Endothelial cell (in vitro differentiated cells): ENCODE results near the gene MED10. TPM values are rescaled to one million over a fixed set of nuclear protein-coding genes. Genes with fewer than 3 reads are reported as not detected.

ENCODE experiments used
- DNase-seq: peaks from one replicate; pipeline ENCODE4 v3.0.0; 2021; ENCODE audit warnings: low spot score
- H3K27ac Mint-ChIP-seq: one replicate; pipeline ENCODE4 v1.8.0; 2021; ENCODE audit warnings: mixed read lengths, inconsistent platforms; ENCODE audit not compliant: unreplicated experiment
- H3K27me3 Mint-ChIP-seq: one replicate; pipeline ENCODE4 v1.8.0; 2021; ENCODE audit warnings: mild to moderate bottlenecking, moderate library complexity, mixed read lengths, inconsistent platforms; ENCODE audit not compliant: unreplicated experiment
- H3K36me3 Mint-ChIP-seq: one replicate; pipeline ENCODE4 v1.8.0; 2021; ENCODE audit warnings: mild to moderate bottlenecking, low read depth, mixed read lengths, inconsistent platforms; ENCODE audit not compliant: unreplicated experiment
- H3K4me1 Mint-ChIP-seq: one replicate; pipeline ENCODE4 v1.8.0; 2021; ENCODE audit warnings: mild to moderate bottlenecking, mixed read lengths, inconsistent platforms; ENCODE audit not compliant: unreplicated experiment
- H3K4me3 Mint-ChIP-seq: one replicate; pipeline ENCODE4 v1.8.0; 2021; ENCODE audit warnings: mild to moderate bottlenecking, mixed read lengths, inconsistent platforms; ENCODE audit not compliant: unreplicated experiment
- H3K9me3 Mint-ChIP-seq: one replicate; pipeline ENCODE4 v1.8.0; 2021; ENCODE audit warnings: mixed read lengths, inconsistent platforms; ENCODE audit not compliant: unreplicated experiment
- CTCF ChIP-seq: fragments of 200-600 bp; sonication (generic); IDR thresholded peaks from one replicate; pipeline ENCODE4 v1.5.0; 2021; ENCODE audit warnings: antibody characterized with exemption; ENCODE audit not compliant: unreplicated experiment
- total RNA-seq: library from RNA; stranded (reverse); fragmentation: NEBNext Ultra II Directional; extraction: Animal tissue kit (Norgen Biotek cat#: 25700); gene quantifications from one replicate; pipeline ENCODE4 v1.2.1, GENCODE V29; 2021; ENCODE audit not compliant: unreplicated experiment

MED10 gene
- total RNA-seq, 1 donor from 2014 or later: 53.0 TPM

DNA sequence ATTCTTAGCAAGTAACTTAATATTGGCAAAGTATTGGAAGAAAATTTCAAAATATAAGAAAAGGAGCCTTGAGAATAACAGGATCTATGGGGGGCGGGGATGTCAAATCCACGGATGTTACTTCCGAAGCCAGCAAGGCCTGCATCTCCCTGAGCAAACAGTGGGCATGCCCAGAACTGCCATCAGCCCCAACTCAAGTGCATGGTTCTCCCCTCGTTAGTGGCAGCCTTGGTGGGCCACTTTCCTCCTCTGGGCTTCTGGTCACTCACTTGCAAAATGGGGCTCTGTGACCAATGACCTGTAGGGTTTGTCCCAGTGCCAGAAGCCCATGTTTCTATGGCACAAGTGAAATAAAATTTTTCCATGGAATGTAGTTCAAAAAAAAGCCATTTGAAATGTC, 27.2 kb upstream of the MED10 start:
- H3K4me1 Mint-ChIP-seq: peaks cover 20% of the 10 kb centered on the region
- peaks cover 2% of the 10 kb centered on the region for H3K27me3 Mint-ChIP-seq
- H3K27ac Mint-ChIP-seq: no peak overlapping the region
- TF ChIP-seq CTCF: no peak
- H3K36me3 Mint-ChIP-seq: no peaks in the 10 kb centered on the region
- H3K9me3 Mint-ChIP-seq: peaks cover 4% of the 10 kb centered on the region
- no peak overlapping the region for H3K4me3 Mint-ChIP-seq
- DNase-seq: no peak

DNA sequence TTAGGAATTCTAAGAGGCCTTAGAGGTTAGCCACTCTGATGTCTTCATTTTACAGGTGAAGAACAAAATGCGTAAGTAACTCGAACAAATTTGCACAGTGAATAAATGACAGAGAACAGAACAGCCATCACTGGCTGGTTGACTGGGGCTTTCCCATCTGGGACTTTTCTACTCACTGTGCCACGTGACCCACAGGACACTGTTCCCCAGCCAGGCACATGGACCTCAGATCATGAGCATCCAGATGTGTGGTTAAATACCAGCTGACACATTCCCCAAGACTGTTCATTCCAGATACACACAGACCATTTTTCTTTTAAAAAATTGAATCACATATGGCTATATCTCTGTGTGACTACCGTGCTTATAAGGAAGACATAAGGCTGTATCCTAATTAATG, 25.8 kb upstream of the MED10 start:
- no peak overlapping the region for H3K27ac Mint-ChIP-seq
- H3K36me3 Mint-ChIP-seq: no peaks in the 10 kb centered on the region
- no peak overlapping the region for H3K4me3 Mint-ChIP-seq
- no peak for TF ChIP-seq CTCF
- peaks cover 2% of the 10 kb centered on the region for H3K27me3 Mint-ChIP-seq
- peaks cover 20% of the 10 kb centered on the region for H3K4me1 Mint-ChIP-seq
- peaks cover 4% of the 10 kb centered on the region for H3K9me3 Mint-ChIP-seq
- DNase-seq: no peak

DNA sequence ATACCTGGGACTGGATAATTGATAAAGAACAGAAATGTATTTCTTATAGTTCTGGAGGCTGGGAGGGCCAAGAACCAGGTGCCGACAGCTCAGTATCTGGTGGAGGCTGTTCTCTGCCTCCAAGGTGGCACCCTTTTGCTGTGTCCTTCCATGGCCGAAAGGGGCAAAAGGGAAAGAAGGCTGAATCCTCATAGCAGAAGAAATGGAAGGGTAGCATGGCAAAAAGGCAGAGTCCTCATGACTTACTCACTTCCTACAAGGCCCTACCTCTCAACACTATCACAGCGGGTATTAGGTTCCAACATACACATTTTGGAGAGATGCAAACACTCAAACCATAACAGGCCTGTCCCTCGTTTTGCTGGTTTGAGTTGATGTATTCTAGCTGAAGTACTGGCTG, 25.1 kb upstream of the MED10 start:
- TF ChIP-seq CTCF: no peak
- Mint-ChIP-seq H3K36me3 (no peaks in the 10 kb centered on the region), H3K4me3 (no peak overlapping the region), H3K27me3 (peaks cover 1% of the 10 kb centered on the region), H3K27ac (no peak overlapping the region), H3K4me1 (peaks cover 20% of the 10 kb centered on the region), H3K9me3 (peaks cover under 1% of the 10 kb centered on the region)
- DNase-seq: no peak

DNA sequence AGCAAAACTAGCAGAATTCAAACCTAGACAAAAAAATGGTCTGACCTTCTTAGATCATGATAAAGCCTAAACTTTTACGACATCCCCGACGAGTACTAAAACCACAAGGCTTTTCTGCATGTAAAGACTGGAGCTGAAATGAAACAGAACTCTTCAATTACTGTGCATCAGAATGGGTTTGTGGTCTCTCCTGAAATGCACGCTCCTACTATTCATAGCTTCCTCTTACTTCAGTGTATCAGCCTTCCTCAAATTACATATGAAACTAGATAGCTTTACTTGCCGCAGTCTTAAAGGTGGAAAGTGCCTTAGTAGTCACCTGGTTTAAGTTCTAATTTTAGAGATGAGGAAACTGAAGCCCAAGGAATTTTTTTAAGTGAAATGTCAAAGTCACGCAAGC, 24.6 kb upstream of the MED10 start:
- no peak overlapping the region for H3K27ac Mint-ChIP-seq
- DNase-seq: no peak
- H3K36me3 Mint-ChIP-seq: no peaks in the 10 kb centered on the region
- H3K9me3 Mint-ChIP-seq: no peaks in the 10 kb centered on the region
- no peak for TF ChIP-seq CTCF
- peaks cover 20% of the 10 kb centered on the region for H3K4me1 Mint-ChIP-seq
- no peaks in the 10 kb centered on the region for H3K27me3 Mint-ChIP-seq
- H3K4me3 Mint-ChIP-seq: no peak overlapping the region

- TF ChIP-seq CTCF: no peak
- peak overlapping the region; percentile 58 for H3K27ac Mint-ChIP-seq
- peaks cover 2% of the 10 kb centered on the region for H3K36me3 Mint-ChIP-seq
- H3K9me3 Mint-ChIP-seq: no peaks in the 10 kb centered on the region
- no peaks in the 10 kb centered on the region for H3K27me3 Mint-ChIP-seq
- no peak for DNase-seq
- peaks cover 20% of the 10 kb centered on the region for H3K4me1 Mint-ChIP-seq
- H3K4me3 Mint-ChIP-seq: no peak overlapping the region
Observed at GRCh38 chr5:6401410-6401809, 23.1 kb upstream of the MED10 start.
